Dendritic cell treated with granulocyte-macrophage colony-stimulating factor and Interleukin-4, amounts not matched to agents 40 ng/mL and 50 ng/mL, for 4 days (primary cell): ENCODE results near the gene DGKI.

Experiments
- H3K27ac Mint-ChIP-seq: one replicate; pipeline ENCODE4 v1.8.0; 2022; ENCODE audit warnings: mild to moderate bottlenecking, mixed read lengths
- H3K27me3 Mint-ChIP-seq: one replicate; pipeline ENCODE4 v1.8.0; 2022; ENCODE audit warnings: mild to moderate bottlenecking, mixed read lengths
- H3K36me3 Mint-ChIP-seq: one replicate; pipeline ENCODE4 v1.8.0; 2022; ENCODE audit warnings: low read depth, mixed read lengths
- H3K4me1 Mint-ChIP-seq: one replicate; pipeline ENCODE4 v1.8.0; 2022; ENCODE audit warnings: low read depth, mixed read lengths
- H3K4me3 Mint-ChIP-seq: one replicate; pipeline ENCODE4 v1.8.0; 2022; ENCODE audit warnings: mild to moderate bottlenecking, moderate library complexity, mixed read lengths
- H3K9me3 Mint-ChIP-seq: one replicate; pipeline ENCODE4 v1.8.0; 2022; ENCODE audit warnings: mixed read lengths
- intact Hi-C: fragments of 100-400 bp; cut with micrococcal nuclease; formaldehyde crosslinking; loops from one replicate; pipeline ENCODE4 v1.15.0; 2022

Gene DGKI

GRCh38 chr7:137810248-137810647, 36.5 kb downstream of the DGKI start:
- H3K9me3 Mint-ChIP-seq, result no peaks in the 10 kb centered on the region
- no peaks in the 10 kb centered on the region for H3K36me3 Mint-ChIP-seq
- H3K27me3 Mint-ChIP-seq, result peaks cover 5% of the 10 kb centered on the region
- no peak overlapping the region for H3K27ac Mint-ChIP-seq
- H3K4me1 Mint-ChIP-seq, result no peaks in the 10 kb centered on the region
- intact Hi-C loops, result no loop called here
- no peak overlapping the region for H3K4me3 Mint-ChIP-seq

GRCh38 chr7:137804836-137805235, 41.9 kb downstream of the DGKI start:
- intact Hi-C loops, result no loop called here
- Mint-ChIP-seq H3K4me3 (no peak overlapping the region), H3K27me3 (peaks cover 10% of the 10 kb centered on the region), H3K9me3 (no peaks in the 10 kb centered on the region), H3K27ac (no peak overlapping the region), H3K4me1 (peaks cover 5% of the 10 kb centered on the region), H3K36me3 (no peaks in the 10 kb centered on the region)

- no peak overlapping the region for H3K27ac Mint-ChIP-seq
- intact Hi-C loops, result no loop called here
- no peak overlapping the region for H3K4me3 Mint-ChIP-seq
- H3K4me1 Mint-ChIP-seq, result peaks cover 5% of the 10 kb centered on the region
- H3K9me3 Mint-ChIP-seq, result no peaks in the 10 kb centered on the region
- peaks cover 10% of the 10 kb centered on the region for H3K27me3 Mint-ChIP-seq
- H3K36me3 Mint-ChIP-seq, result no peaks in the 10 kb centered on the region
These were observed 45.3 kb downstream of the DGKI start for GRCh38 chr7:137801491-137801890.

- no peaks in the 10 kb centered on the region for H3K9me3 Mint-ChIP-seq
- H3K27ac Mint-ChIP-seq, result no peak overlapping the region
- H3K4me1 Mint-ChIP-seq, result peaks cover 5% of the 10 kb centered on the region
- intact Hi-C loops, result no loop called here
- no peaks in the 10 kb centered on the region for H3K36me3 Mint-ChIP-seq
- H3K27me3 Mint-ChIP-seq, result peaks cover 9% of the 10 kb centered on the region
- no peak overlapping the region for H3K4me3 Mint-ChIP-seq
These were observed 45.8 kb downstream of the DGKI start for GRCh38 chr7:137801003-137801402.

GRCh38 chr7:137798073-137798763, 48.6 kb downstream of the DGKI start:
- Mint-ChIP-seq H3K27ac (no peak overlapping the region), H3K4me1 (peaks cover 5% of the 10 kb centered on the region), H3K9me3 (no peaks in the 10 kb centered on the region), H3K4me3 (no peak overlapping the region), H3K36me3 (no peaks in the 10 kb centered on the region), H3K27me3 (peaks cover 3% of the 10 kb centered on the region)
- intact Hi-C loops, result no loop called here

- intact Hi-C loops, result no loop called here
- no peaks in the 10 kb centered on the region for H3K9me3 Mint-ChIP-seq
These were observed 51.6 kb downstream of the DGKI start for GRCh38 chr7:137795211-137795610.

GRCh38 chr7:137791930-137792329, 54.8 kb downstream of the DGKI start:
- Mint-ChIP-seq H3K4me3 (no peak overlapping the region), H3K9me3 (no peaks in the 10 kb centered on the region), H3K27ac (no peak overlapping the region), H3K4me1 (no peaks in the 10 kb centered on the region), H3K36me3 (no peaks in the 10 kb centered on the region), H3K27me3 (peaks cover 6% of the 10 kb centered on the region)
- intact Hi-C loops, result no loop called here

More at GRCh38 chr7:137795211-137795610, 51.6 kb downstream of the DGKI start:
- H3K27ac Mint-ChIP-seq, result no peak overlapping the region
- H3K36me3 Mint-ChIP-seq, result no peaks in the 10 kb centered on the region
- no peak overlapping the region for H3K4me3 Mint-ChIP-seq
- H3K4me1 Mint-ChIP-seq, result no peaks in the 10 kb centered on the region
- H3K27me3 Mint-ChIP-seq, result peaks cover 3% of the 10 kb centered on the region

GRCh38 chr7:137790828-137791227, 55.9 kb downstream of the DGKI start:
- Mint-ChIP-seq H3K9me3 (no peaks in the 10 kb centered on the region), H3K4me1 (no peaks in the 10 kb centered on the region), H3K27ac (no peak overlapping the region), H3K4me3 (no peak overlapping the region), H3K27me3 (peaks cover 6% of the 10 kb centered on the region), H3K36me3 (no peaks in the 10 kb centered on the region)
- intact Hi-C loops, result no loop called here

- peaks cover 6% of the 10 kb centered on the region for H3K27me3 Mint-ChIP-seq
- intact Hi-C loops, result no loop called here
- no peak overlapping the region for H3K4me3 Mint-ChIP-seq
- no peaks in the 10 kb centered on the region for H3K9me3 Mint-ChIP-seq
- H3K36me3 Mint-ChIP-seq, result no peaks in the 10 kb centered on the region
- H3K27ac Mint-ChIP-seq, result no peak overlapping the region
- H3K4me1 Mint-ChIP-seq, result no peaks in the 10 kb centered on the region
These were observed 57.4 kb downstream of the DGKI start for GRCh38 chr7:137789215-137789882.

- Mint-ChIP-seq H3K27ac (no peak overlapping the region), H3K36me3 (no peaks in the 10 kb centered on the region), H3K27me3 (peaks cover 6% of the 10 kb centered on the region), H3K4me3 (no peak overlapping the region), H3K9me3 (no peaks in the 10 kb centered on the region), H3K4me1 (no peaks in the 10 kb centered on the region)
- intact Hi-C loops, result no loop called here
These were observed 59.3 kb downstream of the DGKI start for GRCh38 chr7:137787301-137787976.

GRCh38 chr7:137778511-137778910, 68.3 kb downstream of the DGKI start:
- intact Hi-C loops, result no loop called here
- Mint-ChIP-seq H3K36me3 (no peaks in the 10 kb centered on the region), H3K27ac (no peak overlapping the region), H3K4me3 (no peak overlapping the region), H3K4me1 (no peaks in the 10 kb centered on the region), H3K9me3 (no peaks in the 10 kb centered on the region), H3K27me3 (peaks cover 2% of the 10 kb centered on the region)

- no peaks in the 10 kb centered on the region for H3K36me3 Mint-ChIP-seq
- H3K9me3 Mint-ChIP-seq, result no peaks in the 10 kb centered on the region
- intact Hi-C loops, result no loop called here
- H3K27ac Mint-ChIP-seq, result no peak overlapping the region
- peaks cover 2% of the 10 kb centered on the region for H3K27me3 Mint-ChIP-seq
- H3K4me3 Mint-ChIP-seq, result no peak overlapping the region
- no peaks in the 10 kb centered on the region for H3K4me1 Mint-ChIP-seq
These were observed 72.0 kb downstream of the DGKI start for GRCh38 chr7:137774793-137775201.

- intact Hi-C loops, result no loop called here
- Mint-ChIP-seq H3K27ac (no peak overlapping the region), H3K27me3 (no peaks in the 10 kb centered on the region), H3K4me3 (no peak overlapping the region), H3K9me3 (no peaks in the 10 kb centered on the region), H3K4me1 (no peaks in the 10 kb centered on the region), H3K36me3 (no peaks in the 10 kb centered on the region)
These were observed 74.0 kb downstream of the DGKI start for GRCh38 chr7:137772748-137773147.

- Mint-ChIP-seq H3K27ac (no peak overlapping the region), H3K4me3 (no peak overlapping the region), H3K9me3 (no peaks in the 10 kb centered on the region), H3K36me3 (no peaks in the 10 kb centered on the region), H3K27me3 (no peaks in the 10 kb centered on the region), H3K4me1 (no peaks in the 10 kb centered on the region)
- intact Hi-C loops, result no loop called here
These were observed 74.5 kb downstream of the DGKI start for GRCh38 chr7:137772316-137772715.
